ENCODE measurements around the gene PIGT. TPM values are rescaled to one million over a fixed set of nuclear protein-coding genes. Genes with fewer than 3 reads are reported as not detected.
"Not testable (repeated sequence)": the region's sequence is repeated elsewhere in the genome, so short reads cannot be mapped to it uniquely, and the experiment has no call there.

The PIGT gene
- total RNA-seq, 2 donors from 2014 or later = 83.3 to 90.1 TPM

- H3K27ac ChIP-seq (ENCODE audit: low read depth, low read length) = no peak overlapping the region
- Mint-ChIP-seq H3K4me3 (peak overlapping the region; percentile 83), H3K27ac (peak overlapping the region; percentile 89), H3K27me3 (ENCODE audit: insufficient read depth) (peaks cover 3% of the 10 kb centered on the region), H3K36me3 (ENCODE audit: low read depth) (no peaks in the 10 kb centered on the region), H3K9me3 (peaks cover 11% of the 10 kb centered on the region), H3K4me1 (peaks cover 42% of the 10 kb centered on the region)
- 4 to 5% methylated on average over 10 to 50 of the region's 50 CpGs for WGBS, 2 experiments (ENCODE audit: insufficient coverage in 1 of 2, insufficient read length in 1 of 2)
- H3K4me1 ChIP-seq (ENCODE audit: control insufficient read depth, insufficient read depth, low read length) = peaks cover 7% of the 10 kb centered on the region
- peaks cover 25% of the 10 kb centered on the region for H3K27me3 ChIP-seq (ENCODE audit: control insufficient read depth, insufficient read depth, low read length, poor library complexity, severe bottlenecking)
- peak; percentile 86 for DNase-seq
- H3K36me3 ChIP-seq (ENCODE audit: control insufficient read depth, insufficient read depth, low read length) = peaks cover 10% of the 10 kb centered on the region
- peak overlapping the region; percentile 72 for H3K9ac ChIP-seq (ENCODE audit: extremely low read depth, low read length, poor library complexity, severe bottlenecking)
- TF ChIP-seq, protein P1, sequence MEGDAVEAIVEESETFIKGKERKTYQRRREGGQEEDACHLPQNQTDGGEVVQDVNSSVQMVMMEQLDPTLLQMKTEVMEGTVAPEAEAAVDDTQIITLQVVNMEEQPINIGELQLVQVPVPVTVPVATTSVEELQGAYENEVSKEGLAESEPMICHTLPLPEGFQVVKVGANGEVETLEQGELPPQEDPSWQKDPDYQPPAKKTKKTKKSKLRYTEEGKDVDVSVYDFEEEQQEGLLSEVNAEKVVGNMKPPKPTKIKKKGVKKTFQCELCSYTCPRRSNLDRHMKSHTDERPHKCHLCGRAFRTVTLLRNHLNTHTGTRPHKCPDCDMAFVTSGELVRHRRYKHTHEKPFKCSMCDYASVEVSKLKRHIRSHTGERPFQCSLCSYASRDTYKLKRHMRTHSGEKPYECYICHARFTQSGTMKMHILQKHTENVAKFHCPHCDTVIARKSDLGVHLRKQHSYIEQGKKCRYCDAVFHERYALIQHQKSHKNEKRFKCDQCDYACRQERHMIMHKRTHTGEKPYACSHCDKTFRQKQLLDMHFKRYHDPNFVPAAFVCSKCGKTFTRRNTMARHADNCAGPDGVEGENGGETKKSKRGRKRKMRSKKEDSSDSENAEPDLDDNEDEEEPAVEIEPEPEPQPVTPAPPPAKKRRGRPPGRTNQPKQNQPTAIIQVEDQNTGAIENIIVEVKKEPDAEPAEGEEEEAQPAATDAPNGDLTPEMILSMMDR (conservative IDR thresholded peaks at IDR 0.05) = no peak
- peak overlapping the region; percentile 84 for H3K4me3 ChIP-seq (ENCODE audit: low read length)
- peaks cover 11% of the 10 kb centered on the region for H3K9me3 ChIP-seq (ENCODE audit: control insufficient read depth, low read length)
These were observed 54.5 kb downstream of the PIGT start for GRCh38 chr20:45470262-45470931.

DNA sequence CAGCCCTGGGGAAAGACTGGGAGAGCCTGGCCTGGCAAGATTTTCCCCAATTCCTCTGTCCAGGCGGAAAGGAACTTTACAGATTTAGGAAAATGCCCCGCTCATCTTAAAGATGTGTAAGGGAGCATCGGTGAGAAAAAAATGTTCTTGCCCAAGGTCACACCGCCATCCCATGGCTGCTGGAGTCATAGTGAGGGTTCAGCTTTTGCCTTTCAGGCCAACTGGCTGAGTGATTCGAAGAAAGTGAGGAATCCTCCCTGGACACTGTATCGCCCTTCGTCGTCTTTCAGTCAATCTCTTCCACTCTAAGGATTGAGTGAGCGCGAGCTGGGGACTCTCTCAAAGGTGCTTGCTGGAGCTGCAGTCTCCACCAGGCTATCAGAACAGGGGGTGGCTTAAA is 55.0 kb downstream of the PIGT start:
- peak overlapping the region; percentile 83 for H3K4me3 Mint-ChIP-seq
- TF ChIP-seq, protein P1 (conservative IDR thresholded peaks at IDR 0.05) = peak; percentile 53
- DNase-seq = peak; percentile 71
- peak overlapping the region; percentile 72 for H3K9ac ChIP-seq (ENCODE audit: extremely low read depth, low read length, poor library complexity, severe bottlenecking)
- peaks cover 39% of the 10 kb centered on the region for H3K4me1 Mint-ChIP-seq
- H3K36me3 ChIP-seq (ENCODE audit: control insufficient read depth, insufficient read depth, low read length) = peaks cover 10% of the 10 kb centered on the region
- peaks cover 11% of the 10 kb centered on the region for H3K9me3 Mint-ChIP-seq
- 39 to 54% methylated on average over 9 to 10 of the region's 10 CpGs for WGBS, 2 experiments (ENCODE audit: insufficient coverage in 1 of 2, insufficient read length in 1 of 2)
- H3K9me3 ChIP-seq (ENCODE audit: control insufficient read depth, low read length) = peaks cover 16% of the 10 kb centered on the region
- peak overlapping the region; percentile 84 for H3K4me3 ChIP-seq (ENCODE audit: low read length)
- no peaks in the 10 kb centered on the region for H3K36me3 Mint-ChIP-seq (ENCODE audit: low read depth)
- H3K27ac ChIP-seq (ENCODE audit: low read depth, low read length) = peak overlapping the region; percentile 9
- peaks cover 7% of the 10 kb centered on the region for H3K4me1 ChIP-seq (ENCODE audit: control insufficient read depth, insufficient read depth, low read length)
- peaks cover 25% of the 10 kb centered on the region for H3K27me3 ChIP-seq (ENCODE audit: control insufficient read depth, insufficient read depth, low read length, poor library complexity, severe bottlenecking)
- H3K27me3 Mint-ChIP-seq (ENCODE audit: insufficient read depth) = peaks cover 3% of the 10 kb centered on the region
- H3K27ac Mint-ChIP-seq = peak overlapping the region; percentile 76

DNA sequence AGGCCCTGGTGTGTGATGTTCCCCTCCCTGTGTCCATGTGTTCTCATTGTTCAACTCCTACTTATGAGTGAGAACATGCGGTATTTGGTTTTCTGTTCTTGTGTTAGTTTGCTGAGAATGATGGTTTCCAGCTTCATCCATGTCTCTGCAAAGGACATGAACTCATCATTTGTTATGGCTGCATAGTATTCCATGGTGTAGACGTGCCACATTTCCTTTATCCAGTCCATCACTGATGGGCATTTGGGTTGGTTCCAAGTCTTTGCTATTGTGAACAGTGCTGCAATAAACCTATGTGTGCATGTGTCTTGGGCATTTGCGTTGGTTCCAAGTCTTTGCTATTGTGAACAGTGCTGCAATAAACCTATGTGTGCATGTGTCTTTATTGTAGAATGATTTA is 56.3 kb downstream of the PIGT start:
- not testable (repeated sequence) for H3K27ac ChIP-seq (ENCODE audit: low read depth, low read length); H3K4me1 ChIP-seq (ENCODE audit: control insufficient read depth, insufficient read depth, low read length); DNase-seq; H3K4me3 ChIP-seq (ENCODE audit: low read length); H3K36me3 ChIP-seq (ENCODE audit: control insufficient read depth, insufficient read depth, low read length); H3K4me3 Mint-ChIP-seq; H3K27me3 Mint-ChIP-seq (ENCODE audit: insufficient read depth); H3K36me3 Mint-ChIP-seq (ENCODE audit: low read depth); H3K9ac ChIP-seq (ENCODE audit: extremely low read depth, low read length, poor library complexity, severe bottlenecking); H3K27ac Mint-ChIP-seq
- H3K9me3 ChIP-seq (ENCODE audit: control insufficient read depth, low read length) = peaks cover 18% of the 10 kb centered on the region
- H3K27me3 ChIP-seq (ENCODE audit: control insufficient read depth, insufficient read depth, low read length, poor library complexity, severe bottlenecking) = peaks cover 16% of the 10 kb centered on the region
- peaks cover 32% of the 10 kb centered on the region for H3K4me1 Mint-ChIP-seq
- 91 to 100% methylated on average over 1 to 2 of the region's 3 CpGs for WGBS, 2 experiments (ENCODE audit: insufficient coverage in 1 of 2, insufficient read length in 1 of 2)
- peaks cover 11% of the 10 kb centered on the region for H3K9me3 Mint-ChIP-seq

Small RNAs within 50 kb of the gene (microRNA-seq; reads per million reads assigned to microRNA genes)
- gene MIR6812 (ENCODE audit: borderline microRNAs expressed) = not detected

Other genes starting within 250 kb of the PIGT start
- gene PI3, start 241.2 kb upstream of the PIGT start, total RNA-seq = not detected
- gene SEMG1, start 209.1 kb upstream of the PIGT start, total RNA-seq = under 1 TPM in 1 of 2 donors, not detected in 1; 0.46 TPM
- not detected for gene SEMG2, start 194.8 kb upstream of the PIGT start, total RNA-seq
- not detected for gene SLPI, start 161.6 kb upstream of the PIGT start, total RNA-seq
- gene RBPJL, start 109.3 kb upstream of the PIGT start, total RNA-seq = not detected
- gene MATN4, start 107.8 kb upstream of the PIGT start, total RNA-seq = under 1 TPM; 0.20 to 0.46 TPM
- gene SDC4, start 67.7 kb upstream of the PIGT start, total RNA-seq = 100 to 1,000 TPM in 1 of 2 donors, 10 to 100 TPM in 1; 78.0 to 118 TPM
- gene SYS1, start 53.0 kb upstream of the PIGT start, total RNA-seq = 10 to 100 TPM; 22.1 to 23.8 TPM
- gene TP53TG5, start 37.8 kb upstream of the PIGT start, total RNA-seq = 1 to 10 TPM; 2.0 to 2.4 TPM
- gene DBNDD2, start 7.9 kb upstream of the PIGT start, total RNA-seq = 10 to 100 TPM; 63.2 to 69.1 TPM
- 100 to 1,000 TPM; 304 to 580 TPM for gene WFDC2, start 53.6 kb downstream of the PIGT start, total RNA-seq
- not detected for gene SPINT3, start 99.5 kb downstream of the PIGT start, total RNA-seq
- gene WFDC6, start 123.3 kb downstream of the PIGT start, total RNA-seq = not detected
- under 1 TPM in 1 of 2 donors, not detected in 1; 0.18 TPM for gene EPPIN, start 131.3 kb downstream of the PIGT start, total RNA-seq
- not detected for gene WFDC8, start 163.1 kb downstream of the PIGT start, total RNA-seq
- gene WFDC10A, start 213.6 kb downstream of the PIGT start, total RNA-seq = not detected
- gene WFDC9, start 215.1 kb downstream of the PIGT start, total RNA-seq = not detected

All from endodermal cell (in vitro differentiated cells).